DND-41 (cell line): Measurements from ENCODE around the gene PCDHGB5.

Experiments used
- EZH2 ChIP-seq: IDR thresholded peaks from 3 replicates; pipeline ENCODE4 v1.6.1; 2012; ENCODE audit warnings: borderline replicate concordance, low read depth, mild to moderate bottlenecking, moderate library complexity, low read length, inconsistent platforms; ENCODE audit not compliant: severe bottlenecking
- TF ChIP-seq, protein P1 (sequence below): IDR thresholded peaks from 2 replicates; pipeline ENCODE4 v1.5.1; 2012; ENCODE audit warnings: borderline replicate concordance, low read length, moderate library complexity, mild to moderate bottlenecking; ENCODE audit not compliant: poor library complexity, severe bottlenecking; ENCODE audit errors: extremely low read depth

DNA sequence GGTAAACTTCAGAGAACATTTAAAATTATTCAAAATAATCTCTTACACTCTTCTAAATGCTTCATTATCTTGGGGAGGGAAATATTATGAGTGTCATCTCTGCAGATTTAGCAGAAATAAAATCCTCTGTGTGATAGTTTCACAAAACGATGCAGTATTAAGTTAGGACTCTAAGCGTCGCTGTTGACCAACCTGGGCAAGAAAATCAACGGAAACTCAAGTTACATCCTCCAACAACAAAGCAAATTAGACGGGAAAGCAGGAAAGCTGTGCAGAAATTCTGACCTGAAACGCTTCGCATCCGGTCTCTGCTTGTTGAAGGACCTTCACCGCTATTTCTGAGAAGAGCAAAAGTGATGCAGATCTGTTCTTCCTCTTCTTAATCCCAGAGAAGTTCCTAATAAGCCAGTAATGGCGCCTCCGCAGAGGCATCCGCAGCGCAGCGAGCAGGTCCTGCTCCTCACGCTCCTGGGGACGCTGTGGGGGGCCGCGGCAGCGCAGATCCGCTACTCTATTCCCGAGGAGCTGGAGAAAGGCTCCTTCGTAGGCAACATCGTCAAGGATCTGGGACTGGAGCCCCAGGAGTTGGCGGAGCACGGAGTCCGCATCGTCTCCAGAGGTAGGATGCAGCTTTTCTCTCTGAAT is 24.0 kb upstream of the PCDHGB5 start, which contains the start of gene PCDHGA6:
- TF ChIP-seq, protein P1, sequence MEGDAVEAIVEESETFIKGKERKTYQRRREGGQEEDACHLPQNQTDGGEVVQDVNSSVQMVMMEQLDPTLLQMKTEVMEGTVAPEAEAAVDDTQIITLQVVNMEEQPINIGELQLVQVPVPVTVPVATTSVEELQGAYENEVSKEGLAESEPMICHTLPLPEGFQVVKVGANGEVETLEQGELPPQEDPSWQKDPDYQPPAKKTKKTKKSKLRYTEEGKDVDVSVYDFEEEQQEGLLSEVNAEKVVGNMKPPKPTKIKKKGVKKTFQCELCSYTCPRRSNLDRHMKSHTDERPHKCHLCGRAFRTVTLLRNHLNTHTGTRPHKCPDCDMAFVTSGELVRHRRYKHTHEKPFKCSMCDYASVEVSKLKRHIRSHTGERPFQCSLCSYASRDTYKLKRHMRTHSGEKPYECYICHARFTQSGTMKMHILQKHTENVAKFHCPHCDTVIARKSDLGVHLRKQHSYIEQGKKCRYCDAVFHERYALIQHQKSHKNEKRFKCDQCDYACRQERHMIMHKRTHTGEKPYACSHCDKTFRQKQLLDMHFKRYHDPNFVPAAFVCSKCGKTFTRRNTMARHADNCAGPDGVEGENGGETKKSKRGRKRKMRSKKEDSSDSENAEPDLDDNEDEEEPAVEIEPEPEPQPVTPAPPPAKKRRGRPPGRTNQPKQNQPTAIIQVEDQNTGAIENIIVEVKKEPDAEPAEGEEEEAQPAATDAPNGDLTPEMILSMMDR: no peak
- TF ChIP-seq EZH2: no peak
